ENCODE data around the gene IQGAP3.

DNA sequence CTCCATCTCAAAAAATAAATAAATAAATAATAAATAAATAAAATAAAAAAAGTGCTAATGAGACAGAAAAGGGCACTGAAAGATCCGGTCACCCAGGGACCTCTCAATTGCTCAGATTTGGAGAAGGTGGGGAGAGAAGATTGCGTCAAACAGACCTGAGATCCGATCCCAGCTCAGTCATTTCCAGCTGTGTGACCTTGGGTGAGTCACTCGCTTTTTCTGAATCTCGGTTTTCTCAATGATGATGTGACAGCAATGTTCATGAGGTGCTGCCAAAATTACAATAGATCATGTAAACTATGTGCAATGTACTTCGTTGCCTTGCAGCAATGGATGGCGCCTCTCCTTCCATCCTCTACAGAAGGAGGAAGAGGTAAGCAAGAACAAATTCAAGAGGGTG lies 60.7 kb downstream of the IQGAP3 start:
- TF ChIP-seq GATA3 (IDR thresholded peaks at IDR 0.05; ENCODE audit: low read depth, low read length) = no peak
- no peak for TF ChIP-seq GATA2 (IDR thresholded peaks at IDR 0.05; ENCODE audit: low read depth, low read length)

Measured in SH-SY5Y (cell line).